Ovary (tissue), 9 donors: Measurements from ENCODE around the gene PRKG1. TPM values are rescaled to one million over a fixed set of nuclear protein-coding genes. Genes with fewer than 3 reads are reported as not detected.

Experiments used
- DNase-seq, 5 donors: peaks; one replicate each; pipeline ENCODE4 v3.0.0-alpha.2; 2019 to 2020
- H3K27ac ChIP-seq, 2 donors: fragments of 200-600 bp; one replicate each; pipeline versions ENCODE4 v1.5.1 to v1.8.0; 2019 to 2022
- H3K27me3 ChIP-seq: fragments of 200-600 bp; one replicate; pipeline ENCODE4 v1.8.0; 2022
- H3K36me3 ChIP-seq: fragments of 200-600 bp; sonication (generic); one replicate; pipeline ENCODE4 v1.5.1; 2019
- H3K4me1 ChIP-seq: one replicate; pipeline ENCODE4 v1.8.1; 2013; ENCODE audit warnings: mild to moderate bottlenecking, moderate library complexity; ENCODE audit not compliant: insufficient read depth
- H3K4me3 ChIP-seq: fragments of 200-600 bp; sonication (generic); one replicate; pipeline ENCODE4 v1.5.1; 2017
- H3K9me3 ChIP-seq, 2 donors: fragments of 200-600 bp in 1 of 2; sonication (generic) in 1 of 2; one replicate each; pipeline versions ENCODE4 v1.5.1 to v1.8.1; 2013 to 2019; ENCODE audit warnings: mild to moderate bottlenecking in 1 of 2, moderate library complexity in 1 of 2
- CTCF ChIP-seq, 3 donors: fragments of 450-650 bp in 2 of 3; fragments of 200-600 bp in 1 of 3; IDR thresholded peaks; one replicate each; pipeline versions ENCODE4 v1.5.1 to v1.8.0; 2016 to 2022; ENCODE audit warnings: antibody characterized with exemption in 3 of 3, mild to moderate bottlenecking in 1 of 3
- EP300 ChIP-seq: sonication (generic); formaldehyde crosslinking; IDR thresholded peaks from one replicate; pipeline ENCODE4 v1.6.1; 2017; ENCODE audit warnings: antibody characterized with exemption
- POLR2A ChIP-seq: fragments of 450-650 bp; IDR thresholded peaks from one replicate; pipeline ENCODE4 v1.6.1; 2017; ENCODE audit warnings: antibody characterized with exemption, mild to moderate bottlenecking, moderate library complexity
- whole genome bisulfite sequencing, 3 donors: extraction: QIAGEN DNeasy Blood & Tissue Kit in 1 of 3; methylation state at CpG; one replicate each; pipeline versions ENCODE4 v1.1.5 to v1.1.7; 2013 to 2017; 5-methylcytosine and 5-hydroxymethylcytosine counted together
- intact Hi-C, 4 donors: fragments of 100-400 bp; cut with DNase I; formaldehyde crosslinking; loops; one replicate each; pipeline versions ENCODE4 v1.11.0 to v1.15.1; 2022 to 2023
- polyA plus RNA-seq, 2 donors: library from polyadenylated mRNA; stranded (reverse); fragments of 200-250 nt in 1 of 2; fragments of 350-450 nt in 1 of 2; fragmentation: Illumina TruSeq in 1 of 2; extraction: RNeasy Lipid Tissue Mini Kit (QIAGEN cat#74804) in 1 of 2; gene quantifications; one replicate each; pipeline ENCODE4 v1.2.3, GENCODE V29; 2013 to 2014
- total RNA-seq, 7 donors: library from RNA; depleted of rRNA in 2 of 7; stranded (reverse); fragments of >200 nt in 2 of 7; fragmentation: NEBNext Ultra II Directional in 3 of 7; extraction: Animal tissue kit (Norgen Biotek cat#: 25700) in 3 of 7; gene quantifications; one replicate each; pipeline versions ENCODE4 v1.1.0 to v1.2.4, GENCODE V29; 2016 to 2023
- donor health status: DM: no; HTN: no; CAD: no; lungs with moderate emphysema.
- donor health status: DM: no; HTN: no; CAD: no.
- donor health status: Bipolar disorder and iron deficiency.
- donor health status: DM: yes; HTN: yes; CAD: no.
- donor health status: DM: no; HTN: no; CAD: no.
- donor health status: DM: yes; HTN: yes; CAD: no.

Gene PRKG1
- total and polyA plus RNA-seq, 9 donors: 2.8 to 21.1 (median 15.7) TPM

GRCh38 chr10:51485668-51486067 is 411.4 kb downstream of the PRKG1 start:
- no peak for DNase-seq
- no peaks in the 10 kb centered on the region for H3K36me3 ChIP-seq
- no peaks in the 10 kb centered on the region for H3K27me3 ChIP-seq
- 95 to 96% (median 95%) methylated on average over 5 of the region's 5 CpGs for WGBS, 3 donors
- no peaks in the 10 kb centered on the region for H3K4me1 ChIP-seq
- intact Hi-C loops: no loop called here
- H3K27ac ChIP-seq: no peak overlapping the region
- TF ChIP-seq POLR2A (no peak), EP300 (no peak), CTCF (IDR thresholded peaks at IDR 0.05) (no peak)
- H3K9me3 ChIP-seq: no peaks in the 10 kb centered on the region
- no peak overlapping the region for H3K4me3 ChIP-seq

GRCh38 chr10:51487576-51487975 is 413.3 kb downstream of the PRKG1 start:
- H3K36me3 ChIP-seq: no peaks in the 10 kb centered on the region
- H3K4me1 ChIP-seq: no peaks in the 10 kb centered on the region
- intact Hi-C loops: no loop called here
- H3K9me3 ChIP-seq: no peaks in the 10 kb centered on the region
- no peak overlapping the region for H3K27ac ChIP-seq
- no peak for DNase-seq
- H3K27me3 ChIP-seq: no peaks in the 10 kb centered on the region
- no peak overlapping the region for H3K4me3 ChIP-seq
- WGBS, 3 donors: 47 to 72% (median 66%) methylated on average over 5 of the region's 5 CpGs
- TF ChIP-seq POLR2A (no peak), CTCF (IDR thresholded peaks at IDR 0.05) (no peak), EP300 (no peak)

- H3K4me1 ChIP-seq: no peaks in the 10 kb centered on the region
- no peaks in the 10 kb centered on the region for H3K36me3 ChIP-seq
- 48 to 57% (median 56%) methylated on average over 5 of the region's 5 CpGs for WGBS, 3 donors
- DNase-seq: no peak
- no peak overlapping the region for H3K4me3 ChIP-seq
- H3K27ac ChIP-seq: no peak overlapping the region
- no peaks in the 10 kb centered on the region for H3K27me3 ChIP-seq
- intact Hi-C loops: no loop called here
- TF ChIP-seq EP300: no peak
- no peak for TF ChIP-seq CTCF (IDR thresholded peaks at IDR 0.05)
- no peak for TF ChIP-seq POLR2A
- H3K9me3 ChIP-seq: no peaks in the 10 kb centered on the region
These were observed 414.6 kb downstream of the PRKG1 start for GRCh38 chr10:51488766-51489408.

GRCh38 chr10:51498424-51498823 is 424.1 kb downstream of the PRKG1 start:
- WGBS, 3 donors: 91 to 98% (median 91%) methylated on average over 2 of the region's 2 CpGs

More at GRCh38 chr10:51498424-51498823, 424.1 kb downstream of the PRKG1 start:
- Histone ChIP-seq H3K27ac (no peak overlapping the region), H3K27me3 (no peaks in the 10 kb centered on the region), H3K4me3 (no peak overlapping the region), H3K9me3 (no peaks in the 10 kb centered on the region), H3K36me3 (no peaks in the 10 kb centered on the region), H3K4me1 (no peaks in the 10 kb centered on the region)
- TF ChIP-seq EP300 (no peak), POLR2A (no peak), CTCF (IDR thresholded peaks at IDR 0.05) (no peak)
- no peak for DNase-seq
- intact Hi-C loops: no loop called here
